ENCODE data around the gene SERP2. TPM values are rescaled to one million over a fixed set of nuclear protein-coding genes. Genes with fewer than 3 reads are reported as not detected.

The SERP2 gene
- total RNA-seq, 4 donors from 2014 or later, result 13.1 to 20.5 (median 15.7) TPM

DNA sequence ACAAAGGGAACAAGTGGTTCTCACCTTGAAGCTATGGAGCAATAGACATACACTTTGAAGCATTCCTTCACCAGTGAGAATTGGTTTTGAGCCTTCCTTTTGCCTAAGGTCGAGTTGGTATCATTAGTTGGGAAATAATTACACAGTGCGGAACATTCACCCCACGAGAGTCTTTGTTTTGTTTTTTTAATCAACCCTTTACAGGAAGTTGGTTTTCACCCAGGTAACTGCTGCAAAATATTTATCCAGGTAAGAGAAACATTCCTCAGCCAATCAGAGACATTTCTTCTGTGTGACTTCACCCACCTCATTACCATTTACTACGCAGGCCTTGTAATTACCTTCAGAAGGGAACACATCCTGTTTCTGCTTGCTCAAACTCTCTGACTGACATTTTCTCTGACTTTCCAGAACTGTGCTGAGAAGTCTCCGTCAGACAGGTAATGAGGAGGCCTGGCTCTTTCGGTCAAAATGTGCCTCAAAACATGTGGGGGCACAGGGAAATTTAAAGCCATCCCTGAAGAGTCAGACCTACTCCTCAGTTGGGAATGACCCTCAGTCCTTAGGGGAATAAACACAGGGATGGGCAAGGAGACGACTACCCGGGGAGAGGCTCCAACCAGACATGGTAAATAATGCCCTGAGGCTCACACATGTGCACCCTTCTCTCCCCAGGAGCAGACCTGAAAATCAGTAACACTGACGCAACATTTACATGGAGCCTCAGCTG lies 22.7 kb upstream of the SERP2 start:
- Histone ChIP-seq H3K9me3 (no peaks in the 10 kb centered on the region), H3K36me3 (no peaks in the 10 kb centered on the region), H3K27me3 (no peaks in the 10 kb centered on the region), H3K27ac (no peak overlapping the region), H3K4me3 (no peak overlapping the region), H3K4me1 (no peaks in the 10 kb centered on the region)
- WGBS, 2 donors, result 70 to 79% methylated on average over 9 of the region's 9 CpGs
- TF ChIP-seq EP300 (IDR thresholded peaks at IDR 0.05) (no peak), CTCF (IDR thresholded peaks at IDR 0.05) (no peak), POLR2A (IDR thresholded peaks at IDR 0.05) (no peak)
- no peak for DNase-seq (ENCODE audit: low spot score in 2 of 2)

DNA sequence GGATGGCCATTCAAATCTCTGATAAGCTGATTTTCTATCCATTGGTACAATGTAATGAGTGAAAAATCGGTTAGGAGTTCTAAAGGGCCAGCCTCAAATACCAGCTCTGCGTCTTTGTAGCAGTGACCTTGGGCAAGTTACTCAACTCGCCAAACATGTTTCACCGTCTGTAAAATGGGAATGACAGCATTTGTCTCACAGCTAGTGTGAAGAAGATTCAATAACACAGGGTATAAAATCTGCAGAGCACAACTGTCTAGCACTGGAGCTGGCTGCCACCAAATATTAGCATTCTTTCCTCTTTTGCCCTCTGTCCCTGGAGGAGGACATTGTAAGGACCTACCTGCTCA lies 22.1 kb upstream of the SERP2 start:
- Histone ChIP-seq H3K4me3 (no peak overlapping the region), H3K9me3 (no peaks in the 10 kb centered on the region), H3K27ac (no peak overlapping the region), H3K27me3 (no peaks in the 10 kb centered on the region), H3K4me1 (no peaks in the 10 kb centered on the region), H3K36me3 (no peaks in the 10 kb centered on the region)
- 93 to 95% methylated on average over 4 of the region's 4 CpGs for WGBS, 2 donors
- no peak for DNase-seq (ENCODE audit: low spot score in 2 of 2)
- TF ChIP-seq EP300 (IDR thresholded peaks at IDR 0.05) (no peak), CTCF (IDR thresholded peaks at IDR 0.05) (no peak), POLR2A (IDR thresholded peaks at IDR 0.05) (no peak)

DNA sequence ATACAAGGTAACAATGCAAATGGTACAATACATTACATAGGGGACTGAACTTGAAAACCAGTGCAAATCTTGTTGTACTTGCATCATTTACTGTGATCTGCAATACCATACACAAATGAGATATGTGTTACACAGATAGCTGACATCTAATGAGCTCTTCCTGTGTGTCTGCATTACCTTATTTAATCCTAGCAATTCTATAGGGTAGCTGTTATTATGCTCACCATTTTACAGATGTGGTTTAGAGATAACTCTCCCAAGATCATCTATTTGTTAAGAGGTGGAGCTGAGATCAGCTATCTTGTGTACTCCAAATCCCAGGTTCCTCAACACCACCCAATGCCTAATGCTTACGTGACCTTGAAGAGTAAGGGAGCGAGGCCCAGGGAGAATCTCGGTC lies 21.4 kb upstream of the SERP2 start:
- no peaks in the 10 kb centered on the region for H3K4me1 ChIP-seq
- H3K27me3 ChIP-seq, result no peaks in the 10 kb centered on the region
- 95 to 100% methylated on average over 3 of the region's 3 CpGs for WGBS, 2 donors
- DNase-seq (ENCODE audit: low spot score in 2 of 2), result no peak
- no peaks in the 10 kb centered on the region for H3K9me3 ChIP-seq
- H3K36me3 ChIP-seq, result no peaks in the 10 kb centered on the region
- H3K4me3 ChIP-seq, result no peak overlapping the region
- no peak overlapping the region for H3K27ac ChIP-seq
- no peak for TF ChIP-seq EP300 (IDR thresholded peaks at IDR 0.05)
- TF ChIP-seq POLR2A (IDR thresholded peaks at IDR 0.05), result no peak
- no peak for TF ChIP-seq CTCF (IDR thresholded peaks at IDR 0.05)

DNA sequence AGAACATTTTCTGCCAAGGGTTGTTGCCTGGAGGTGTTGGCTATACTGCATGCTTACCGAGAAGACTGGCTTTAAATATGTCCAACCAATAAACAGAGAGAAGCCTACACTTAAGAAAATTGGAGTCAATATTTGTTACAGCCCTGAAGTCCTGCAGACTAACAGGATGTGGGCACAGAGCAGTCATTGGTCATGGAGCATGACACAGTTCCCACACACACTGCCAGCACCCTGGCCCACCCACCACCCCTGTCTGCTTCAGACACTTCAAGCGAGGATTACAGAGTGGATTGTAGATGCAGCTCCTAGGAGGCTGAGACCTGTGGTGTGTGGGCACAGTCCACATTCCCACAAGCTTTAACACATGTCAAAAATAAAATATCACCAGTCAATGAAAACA lies 21.0 kb upstream of the SERP2 start:
- WGBS, 2 donors, result 96 to 100% methylated on average over 2 of the region's 2 CpGs

GRCh38 chr13:44354331-44354730 lies 19.3 kb upstream of the SERP2 start:
- Histone ChIP-seq H3K4me3 (no peak overlapping the region), H3K4me1 (no peaks in the 10 kb centered on the region), H3K9me3 (no peaks in the 10 kb centered on the region), H3K27me3 (no peaks in the 10 kb centered on the region), H3K36me3 (no peaks in the 10 kb centered on the region), H3K27ac (no peak overlapping the region)
- DNase-seq (ENCODE audit: low spot score in 2 of 2), result no peak
- 69 to 80% methylated on average over 1 of the region's 1 CpG for WGBS, 2 donors
- TF ChIP-seq POLR2A (IDR thresholded peaks at IDR 0.05) (no peak), CTCF (IDR thresholded peaks at IDR 0.05) (no peak), EP300 (IDR thresholded peaks at IDR 0.05) (no peak)

More for the DNA sequence above, 21.0 kb upstream of the SERP2 start:
- Histone ChIP-seq H3K4me1 (no peaks in the 10 kb centered on the region), H3K4me3 (no peak overlapping the region), H3K36me3 (no peaks in the 10 kb centered on the region), H3K27ac (no peak overlapping the region), H3K27me3 (no peaks in the 10 kb centered on the region), H3K9me3 (no peaks in the 10 kb centered on the region)
- DNase-seq (ENCODE audit: low spot score in 2 of 2), result no peak
- TF ChIP-seq CTCF (IDR thresholded peaks at IDR 0.05), result no peak
